Esophagus muscularis mucosa (tissue), 4 donors: ENCODE data around the gene TIGD1. TPM values are rescaled to one million over a fixed set of nuclear protein-coding genes. Genes with fewer than 3 reads are reported as not detected.

ENCODE experiments used
- DNase-seq: peaks from one replicate; pipeline ENCODE4 v3.0.0-alpha.2; 2017; ENCODE audit errors: extremely low spot score
- H3K27ac ChIP-seq, 4 donors: fragments of 200-600 bp; sonication (generic); replicated peaks in 1 of 4; 1 replicate in 3 of 4; 2 replicates in 1 of 4; pipeline ENCODE4 v1.5.1; 2016 to 2019; ENCODE audit warnings: mild to moderate bottlenecking in 1 of 4
- H3K27me3 ChIP-seq, 4 donors: fragments of 200-600 bp; sonication (generic); one replicate each; pipeline versions ENCODE4 v1.5.1 to v1.6.0; 2016 to 2019
- H3K36me3 ChIP-seq, 4 donors: fragments of 200-600 bp; sonication (generic); one replicate each; pipeline ENCODE4 v1.5.1; 2016 to 2019
- H3K4me1 ChIP-seq, 4 donors: fragments of 200-600 bp; sonication (generic); one replicate each; pipeline ENCODE4 v1.5.1; 2016 to 2019
- H3K4me3 ChIP-seq, 4 donors: fragments of 200-600 bp; sonication (generic); 1 replicate in 2 of 4; 2 replicates in 2 of 4; pipeline ENCODE4 v1.5.1; 2016 to 2019; ENCODE audit warnings: mild to moderate bottlenecking in 4 of 4, moderate library complexity in 1 of 4
- H3K9me3 ChIP-seq, 4 donors: fragments of 200-600 bp; sonication (generic); 1 replicate in 3 of 4; 2 replicates in 1 of 4; pipeline ENCODE4 v1.5.1; 2016 to 2019
- EP300 ChIP-seq: sonication (generic); formaldehyde crosslinking; IDR thresholded peaks from one replicate; pipeline ENCODE4 v1.6.1; 2017; ENCODE audit warnings: antibody characterized with exemption
- POLR2A ChIP-seq: fragments of 450-650 bp; IDR thresholded peaks from one replicate; pipeline ENCODE4 v1.6.1; 2017; ENCODE audit warnings: antibody characterized with exemption, moderate library complexity, mild to moderate bottlenecking, low read depth
- POLR2AphosphoS5 ChIP-seq, 2 donors: sonication (generic); formaldehyde crosslinking; IDR thresholded peaks; one replicate each; pipeline ENCODE4 v1.6.1; 2017; ENCODE audit warnings: antibody characterized with exemption in 2 of 2
- WGBS: methylation state at CpG from one replicate; pipeline ENCODE4 v1.1.5; 2018; 5-methylcytosine and 5-hydroxymethylcytosine counted together
- intact Hi-C: fragments of 100-400 bp; cut with DNase I; formaldehyde crosslinking; loops from one replicate; pipeline ENCODE4 v1.15.1; 2023
- total RNA-seq, 4 donors: library from RNA; depleted of rRNA; stranded (reverse); fragments of >200 nt; gene quantifications; one replicate each; pipeline versions ENCODE4 v1.1.0 to v1.2.1, GENCODE V29; 2016
- TF ChIP-seq, protein P1 (sequence below), 3 experiments: fragments of 200-600 bp in 2 of 3; fragments of 450-650 bp in 1 of 3; sonication (generic) in 2 of 3; IDR thresholded peaks; one replicate each; pipeline ENCODE4 v1.5.1; 2017 to 2019; ENCODE audit warnings: antibody characterized with exemption in 3 of 3, mild to moderate bottlenecking in 2 of 3, moderate library complexity in 1 of 3

The TIGD1 gene
- total RNA-seq, 4 donors from 2014 or later = 1.2 to 1.7 (median 1.6) TPM

- H3K27ac ChIP-seq = no peak overlapping the region
- H3K4me3 ChIP-seq = no peak overlapping the region
- TF ChIP-seq POLR2A (no peak), EP300 (no peak), POLR2AphosphoS5 (IDR thresholded peaks at IDR 0.05) (no peak)
- TF ChIP-seq, protein P1, sequence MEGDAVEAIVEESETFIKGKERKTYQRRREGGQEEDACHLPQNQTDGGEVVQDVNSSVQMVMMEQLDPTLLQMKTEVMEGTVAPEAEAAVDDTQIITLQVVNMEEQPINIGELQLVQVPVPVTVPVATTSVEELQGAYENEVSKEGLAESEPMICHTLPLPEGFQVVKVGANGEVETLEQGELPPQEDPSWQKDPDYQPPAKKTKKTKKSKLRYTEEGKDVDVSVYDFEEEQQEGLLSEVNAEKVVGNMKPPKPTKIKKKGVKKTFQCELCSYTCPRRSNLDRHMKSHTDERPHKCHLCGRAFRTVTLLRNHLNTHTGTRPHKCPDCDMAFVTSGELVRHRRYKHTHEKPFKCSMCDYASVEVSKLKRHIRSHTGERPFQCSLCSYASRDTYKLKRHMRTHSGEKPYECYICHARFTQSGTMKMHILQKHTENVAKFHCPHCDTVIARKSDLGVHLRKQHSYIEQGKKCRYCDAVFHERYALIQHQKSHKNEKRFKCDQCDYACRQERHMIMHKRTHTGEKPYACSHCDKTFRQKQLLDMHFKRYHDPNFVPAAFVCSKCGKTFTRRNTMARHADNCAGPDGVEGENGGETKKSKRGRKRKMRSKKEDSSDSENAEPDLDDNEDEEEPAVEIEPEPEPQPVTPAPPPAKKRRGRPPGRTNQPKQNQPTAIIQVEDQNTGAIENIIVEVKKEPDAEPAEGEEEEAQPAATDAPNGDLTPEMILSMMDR (IDR thresholded peaks at IDR 0.05) = no peak
- H3K4me1 ChIP-seq = peaks cover 0 to 3% (median 0%) of the 10 kb centered on the region in 4 donors
- peaks cover 50 to 100% (median 95%) of the 10 kb centered on the region in 4 donors for H3K36me3 ChIP-seq
- no peaks in the 10 kb centered on the region for H3K27me3 ChIP-seq
- intact Hi-C loops = no loop called here
- DNase-seq = no peak
- H3K9me3 ChIP-seq = no peaks in the 10 kb centered on the region
These were observed 17.4 kb upstream of the TIGD1 start for GRCh38 chr2:232567721-232568120.

GRCh38 chr2:232563580-232563979 is 13.2 kb upstream of the TIGD1 start:
- no peak overlapping the region for H3K27ac ChIP-seq
- DNase-seq = no peak
- H3K4me1 ChIP-seq = no peaks in the 10 kb centered on the region
- H3K4me3 ChIP-seq = no peak overlapping the region
- 46% methylated on average over 3 of the region's 3 CpGs for WGBS
- TF ChIP-seq, protein P1 (IDR thresholded peaks at IDR 0.05) = no peak
- no peak for TF ChIP-seq POLR2AphosphoS5 (IDR thresholded peaks at IDR 0.05)
- TF ChIP-seq POLR2A = no peak
- no peak for TF ChIP-seq EP300
- peaks cover 75 to 97% (median 84%) of the 10 kb centered on the region in 4 donors for H3K36me3 ChIP-seq
- intact Hi-C loops = no loop called here
- no peaks in the 10 kb centered on the region for H3K9me3 ChIP-seq
- H3K27me3 ChIP-seq = no peaks in the 10 kb centered on the region

DNA sequence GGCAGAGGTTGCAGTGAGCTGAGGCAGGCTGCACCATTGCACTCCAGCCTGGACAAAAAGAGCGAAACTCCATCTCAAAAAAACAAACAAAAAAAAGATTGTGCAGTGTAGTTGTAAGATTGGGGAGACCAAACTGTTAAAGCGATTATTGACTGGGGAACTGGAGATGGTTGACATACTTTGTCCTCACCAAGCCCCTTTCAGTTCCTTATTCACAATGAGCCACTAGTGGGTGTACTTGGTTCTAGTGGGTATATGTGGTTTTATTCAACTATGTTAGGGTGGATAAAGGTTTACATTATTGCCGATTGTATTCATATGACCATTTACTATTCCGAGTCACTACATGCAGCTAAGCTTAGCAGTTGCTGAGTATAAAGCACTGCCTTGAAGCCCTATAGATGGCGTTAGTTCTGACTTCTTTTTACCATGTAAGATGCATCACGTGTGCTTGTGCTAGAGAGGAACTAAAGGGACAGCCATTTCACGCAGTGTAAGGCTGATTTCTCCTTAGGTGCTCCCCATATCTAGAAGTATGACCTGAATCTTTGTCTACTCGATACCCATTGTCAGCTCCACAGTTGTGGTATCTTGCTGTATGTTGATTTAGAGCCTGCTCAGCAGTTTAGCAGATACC is 12.3 kb upstream of the TIGD1 start:
- Histone ChIP-seq H3K27ac (no peak overlapping the region), H3K36me3 (peaks cover 73 to 97% (median 84%) of the 10 kb centered on the region in 4 donors), H3K27me3 (no peaks in the 10 kb centered on the region), H3K9me3 (no peaks in the 10 kb centered on the region), H3K4me1 (no peaks in the 10 kb centered on the region), H3K4me3 (no peak overlapping the region)
- no peak for DNase-seq
- TF ChIP-seq EP300 (no peak), POLR2A (no peak), POLR2AphosphoS5 (IDR thresholded peaks at IDR 0.05) (no peak)
- TF ChIP-seq, protein P1 (IDR thresholded peaks at IDR 0.05) = no peak
- intact Hi-C loops = no loop called here
- WGBS = 90% methylated on average over 8 of the region's 8 CpGs

DNA sequence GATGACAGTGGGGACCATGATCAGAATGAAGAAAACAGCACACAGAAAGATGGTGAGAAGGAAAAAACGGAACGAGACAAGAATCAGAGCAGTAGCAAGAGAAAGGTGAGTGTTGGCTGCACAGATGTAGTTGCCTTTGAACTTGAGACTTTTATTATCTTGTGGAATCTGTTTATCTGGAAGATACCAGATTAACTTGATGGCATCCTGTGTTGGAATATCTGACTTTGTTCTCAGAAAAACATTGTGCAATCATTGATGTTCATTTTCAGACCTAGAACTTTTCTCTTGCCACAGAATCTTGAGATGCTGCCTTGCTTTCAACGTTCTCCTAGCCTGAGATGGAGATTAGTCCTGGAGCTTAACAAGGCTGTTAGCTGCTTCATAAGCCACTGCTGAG is 6.1 kb upstream of the TIGD1 start:
- 79% methylated on average over 3 of the region's 3 CpGs for WGBS

More for the DNA sequence above, 6.1 kb upstream of the TIGD1 start:
- Histone ChIP-seq H3K4me3 (no peak overlapping the region), H3K27ac (no peak overlapping the region), H3K9me3 (no peaks in the 10 kb centered on the region), H3K4me1 (peaks cover 13 to 38% (median 30%) of the 10 kb centered on the region in 4 donors), H3K36me3 (peaks cover 29 to 55% (median 44%) of the 10 kb centered on the region in 4 donors), H3K27me3 (no peaks in the 10 kb centered on the region)
- intact Hi-C loops = no loop called here
- DNase-seq = no peak
- TF ChIP-seq EP300 (no peak), POLR2AphosphoS5 (IDR thresholded peaks at IDR 0.05) (no peak), POLR2A (no peak)
- TF ChIP-seq, protein P1 (IDR thresholded peaks at IDR 0.05) = no peak
